GM12892 (cell line): ENCODE results near the gene HERPUD2.

Experiments
- POLR2A ChIP-seq: IDR thresholded peaks from 2 replicates; pipeline ENCODE4 v1.6.1; 2011; ENCODE audit warnings: low read depth, low read length, control low read depth
- POLR2AphosphoS5 ChIP-seq: IDR thresholded peaks from 2 replicates; pipeline ENCODE4 v1.6.1; 2011; ENCODE audit warnings: low read depth, low read length, control low read depth
- TAF1 ChIP-seq: IDR thresholded peaks from 2 replicates; pipeline ENCODE4 v1.6.1; 2011; ENCODE audit warnings: low read depth, mild to moderate bottlenecking, control low read depth, low read length, borderline replicate concordance

GRCh38 chr7:35599061-35599460 is 95.9 kb downstream of the HERPUD2 start:
- TF ChIP-seq POLR2AphosphoS5 (no peak), TAF1 (no peak), POLR2A (no peak)
